GM23338 (cell line): Measurements from ENCODE around the gene HMOX1. TPM values are rescaled to one million over a fixed set of nuclear protein-coding genes. Genes with fewer than 3 reads are reported as not detected.

Experiments
- ATAC-seq: fragments of 200-7000 bp; cut with Tn5 transposase; 3 replicates; pipeline ENCODE4 v1.9.1; 2020
- DNase-seq: peaks from one replicate; pipeline ENCODE4 v3.0.0-alpha.2; 2015; ENCODE audit warnings: low spot score
- H2AFZ ChIP-seq: fragments of 200-600 bp; sonication (generic); 2 replicates; pipeline ENCODE4 v1.8.0; 2016; ENCODE audit warnings: antibody characterized with exemption, mild to moderate bottlenecking, moderate library complexity
- H3F3A ChIP-seq: fragments of 200-600 bp; sonication (generic); replicated peaks from 2 replicates; pipeline ENCODE4 v1.8.0; 2017; ENCODE audit warnings: antibody characterized with exemption, mixed run types, low read depth
- H3K27ac ChIP-seq: fragments of 200-600 bp; sonication (generic); 2 replicates; pipeline ENCODE4 v1.6.1; 2016; ENCODE audit warnings: low read depth
- H3K27me3 ChIP-seq: fragments of 200-600 bp; sonication (generic); 2 replicates; pipeline ENCODE4 v1.8.0; 2016; ENCODE audit warnings: mild to moderate bottlenecking, mixed run types, moderate library complexity; ENCODE audit not compliant: insufficient read depth
- H3K36me3 ChIP-seq: fragments of 200-600 bp; sonication (generic); 2 replicates; pipeline ENCODE4 v1.8.0; 2016; ENCODE audit warnings: mild to moderate bottlenecking; ENCODE audit not compliant: insufficient read depth
- H3K4me1 ChIP-seq: fragments of 200-600 bp; sonication (generic); 2 replicates; pipeline ENCODE4 v1.8.0; 2016; ENCODE audit warnings: mild to moderate bottlenecking, moderate library complexity; ENCODE audit not compliant: insufficient read depth
- H3K4me2 ChIP-seq: fragments of 200-600 bp; sonication (generic); 2 replicates; pipeline ENCODE4 v1.7.1; 2017; ENCODE audit warnings: mixed run types
- H3K4me3 ChIP-seq: fragments of 200-600 bp; sonication (generic); 2 replicates; pipeline ENCODE4 v1.6.1; 2016; ENCODE audit warnings: mixed run types
- H3K79me2 ChIP-seq: fragments of 200-600 bp; sonication (generic); replicated peaks from 2 replicates; pipeline ENCODE4 v1.8.0; 2017; ENCODE audit warnings: mild to moderate bottlenecking; ENCODE audit not compliant: insufficient read depth
- H3K9me2 ChIP-seq: fragments of 200-600 bp; sonication (generic); 2 replicates; pipeline ENCODE4 v1.8.0; 2017; ENCODE audit not compliant: insufficient read depth
- H4K20me1 ChIP-seq: fragments of 200-600 bp; sonication (generic); replicated peaks from 2 replicates; pipeline ENCODE4 v1.8.0; 2017; ENCODE audit warnings: mild to moderate bottlenecking; ENCODE audit not compliant: insufficient read depth
- H3K27ac Mint-ChIP-seq: 2 replicates; pipeline ENCODE4 v1.8.0; 2020; ENCODE audit warnings: inconsistent platforms, mild to moderate bottlenecking, moderate library complexity, mixed read lengths
- H3K27me3 Mint-ChIP-seq: 3 replicates; pipeline ENCODE4 v1.8.0; 2022; ENCODE audit warnings: low read depth, mild to moderate bottlenecking, moderate library complexity, mixed read lengths, inconsistent platforms; ENCODE audit not compliant: insufficient read depth, poor library complexity
- H3K36me3 Mint-ChIP-seq: 3 replicates; pipeline ENCODE4 v1.8.0; 2021; ENCODE audit warnings: low read depth, mild to moderate bottlenecking, inconsistent platforms, moderate library complexity, mixed read lengths
- H3K4me1 Mint-ChIP-seq: 3 replicates; pipeline ENCODE4 v1.8.0; 2020; ENCODE audit warnings: mild to moderate bottlenecking, inconsistent platforms, mixed read lengths
- H3K4me3 Mint-ChIP-seq: 3 replicates; pipeline ENCODE4 v1.8.0; 2021; ENCODE audit warnings: moderate library complexity, mild to moderate bottlenecking, inconsistent platforms, mixed read lengths
- H3K9me3 Mint-ChIP-seq: 3 replicates; pipeline ENCODE4 v1.8.0; 2020; ENCODE audit warnings: moderate library complexity, mild to moderate bottlenecking, inconsistent platforms, mixed read lengths
- CREB1 ChIP-seq: fragments of 250-450 bp; sonication (Bioruptor Pico); IDR thresholded peaks from 2 replicates; pipeline ENCODE4 v1.5.0; 2020; ENCODE audit warnings: low read depth, mild to moderate bottlenecking, moderate library complexity
- CTCF ChIP-seq, 2 experiments: fragments of 200-600 bp in 1 of 2; sonication (generic) in 1 of 2; conservative IDR thresholded peaks; 2 replicates each; pipeline versions ENCODE4 v1.5.1 to v1.6.1; 2016 to 2017; ENCODE audit warnings: antibody characterized with exemption in 2 of 2, low read depth in 2 of 2, mild to moderate bottlenecking in 2 of 2, moderate library complexity in 1 of 2
- EZH2 ChIP-seq: fragments of 200-600 bp; sonication (generic); IDR thresholded peaks from one replicate; pipeline ENCODE4 v1.8.0; 2017; ENCODE audit warnings: antibody characterized with exemption, mild to moderate bottlenecking, low read depth; ENCODE audit not compliant: unreplicated experiment
- EZH2phosphoT487 ChIP-seq: fragments of 200-600 bp; sonication (generic); IDR thresholded peaks from one replicate; pipeline ENCODE4 v1.8.1; 2018; ENCODE audit warnings: antibody characterized with exemption; ENCODE audit not compliant: unreplicated experiment
- JUNB ChIP-seq: IDR thresholded peaks from one replicate; pipeline ENCODE4 v1.6.1; 2016; ENCODE audit warnings: antibody characterized with exemption; ENCODE audit not compliant: unreplicated experiment
- NANOG ChIP-seq: IDR thresholded peaks from 2 replicates; pipeline ENCODE4 v1.6.1; 2016; ENCODE audit warnings: antibody characterized with exemption, borderline replicate concordance
- POLR2AphosphoS5 ChIP-seq: IDR thresholded peaks from 2 replicates; pipeline ENCODE4 v1.6.1; 2016; ENCODE audit warnings: antibody characterized with exemption, low read depth
- STAT1 ChIP-seq: IDR thresholded peaks from one replicate; pipeline ENCODE4 v1.6.1; 2016; ENCODE audit warnings: antibody characterized with exemption; ENCODE audit not compliant: unreplicated experiment
- ZNF331 ChIP-seq: fragments of 250-450 bp; sonication (Bioruptor Pico); IDR thresholded peaks from 2 replicates; pipeline ENCODE4 v1.5.0; 2020; ENCODE audit warnings: low read depth, mild to moderate bottlenecking, moderate library complexity
- ZNF462 ChIP-seq: fragments of 250-450 bp; sonication (Bioruptor Pico); IDR thresholded peaks from 2 replicates; pipeline ENCODE4 v1.5.0; 2020; ENCODE audit warnings: mild to moderate bottlenecking, moderate library complexity
- polyA plus RNA-seq: library from polyadenylated mRNA; unstranded; fragments of >200 nt; fragmentation: Nextera tagmentation; extraction: Ambion mirVana; gene quantifications from 2 replicates; pipeline ENCODE4 v1.2.1, GENCODE V29; 2016
- total RNA-seq: library from RNA; depleted of rRNA; stranded (reverse); fragments of >200 nt; shearing (Covaris generic); gene quantifications from 2 replicates; pipeline ENCODE4 v1.2.3, GENCODE V29; 2014
- TF ChIP-seq, protein P1 (sequence below): IDR thresholded peaks from 2 replicates; pipeline ENCODE4 v1.6.1; 2016; ENCODE audit warnings: antibody characterized with exemption

The HMOX1 gene
- total and polyA plus RNA-seq, 2 experiments from 2014 or later, result 10.9 to 22.6 TPM

GRCh38 chr22:35383679-35384071 lies 2.8 kb downstream of the HMOX1 start:
- Mint-ChIP-seq H3K4me1 (peaks cover 30% of the 10 kb centered on the region), H3K4me3 (no peak overlapping the region; the same call in 2 of the 3 replicates), H3K27me3 (peaks cover 11% of the 10 kb centered on the region), H3K27ac (no peak overlapping the region), H3K36me3 (peaks cover 42% of the 10 kb centered on the region), H3K9me3 (no peaks in the 10 kb centered on the region)
- Histone ChIP-seq H3K79me2 (peaks cover 11% of the 10 kb centered on the region), H3K4me2 (no peak overlapping the region), H4K20me1 (no peaks in the 10 kb centered on the region), H3K4me3 (no peak overlapping the region), H3F3A (peaks cover 19% of the 10 kb centered on the region), H3K27ac (no peak overlapping the region), H3K27me3 (no peaks in the 10 kb centered on the region), H3K4me1 (peaks cover 37% of the 10 kb centered on the region), H3K36me3 (no peaks in the 10 kb centered on the region), H2AFZ (no peak overlapping the region), H3K9me2 (no peaks in the 10 kb centered on the region)
- DNase-seq, result no peak
- no peak for TF ChIP-seq STAT1
- TF ChIP-seq JUNB, result no peak
- no peak for TF ChIP-seq EZH2
- no peak for TF ChIP-seq POLR2AphosphoS5
- no peak for TF ChIP-seq NANOG
- TF ChIP-seq ZNF462 (CRISPR knock-in tag), result no peak
- TF ChIP-seq CTCF (conservative IDR thresholded peaks at IDR 0.05; ENCODE audit: low read depth in 2 of 2), result no peak
- no peak for TF ChIP-seq ZNF331 (CRISPR knock-in tag)
- TF ChIP-seq, protein P1, sequence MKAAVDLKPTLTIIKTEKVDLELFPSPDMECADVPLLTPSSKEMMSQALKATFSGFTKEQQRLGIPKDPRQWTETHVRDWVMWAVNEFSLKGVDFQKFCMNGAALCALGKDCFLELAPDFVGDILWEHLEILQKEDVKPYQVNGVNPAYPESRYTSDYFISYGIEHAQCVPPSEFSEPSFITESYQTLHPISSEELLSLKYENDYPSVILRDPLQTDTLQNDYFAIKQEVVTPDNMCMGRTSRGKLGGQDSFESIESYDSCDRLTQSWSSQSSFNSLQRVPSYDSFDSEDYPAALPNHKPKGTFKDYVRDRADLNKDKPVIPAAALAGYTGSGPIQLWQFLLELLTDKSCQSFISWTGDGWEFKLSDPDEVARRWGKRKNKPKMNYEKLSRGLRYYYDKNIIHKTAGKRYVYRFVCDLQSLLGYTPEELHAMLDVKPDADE, result no peak
- TF ChIP-seq EZH2phosphoT487, result no peak
- TF ChIP-seq CREB1 (CRISPR knock-in tag), result no peak
- no peak for ATAC-seq
